Stimulated activated CD4-positive, alpha-beta T cell treated with anti-CD3 and anti-CD28 coated beads, Interleukin-4, amount 100 ng/mL, for 1 hour (primary cell): ENCODE measurements around the gene CDH22.

Experiments used
- DNase-seq: peaks from one replicate; pipeline ENCODE4 v3.0.0-alpha.2; 2020

Gene CDH22

DNA sequence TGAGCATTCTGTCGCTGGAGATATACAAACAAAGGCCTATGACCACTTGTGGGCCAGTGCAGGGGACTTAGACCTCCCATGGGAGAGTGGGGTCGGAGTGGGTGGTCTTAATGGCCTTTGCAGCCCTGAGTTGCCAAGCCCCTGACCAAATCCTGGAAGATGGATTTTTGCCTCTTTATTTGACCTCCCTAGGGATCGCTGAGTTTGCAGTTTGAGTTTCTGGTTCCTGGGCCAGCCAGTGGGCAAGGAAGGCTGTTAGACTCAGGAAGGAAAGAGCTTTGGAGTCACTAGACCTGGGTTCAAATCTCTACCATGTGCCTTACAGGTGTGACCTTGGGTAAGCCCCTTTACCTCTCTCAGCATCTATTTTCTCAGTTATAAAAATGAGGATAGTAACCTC lies 96.0 kb downstream of the CDH22 start:
- no peak for DNase-seq

- DNase-seq: no peak
Observed at GRCh38 chr20:46211331-46211722, 97.0 kb downstream of the CDH22 start.

DNA sequence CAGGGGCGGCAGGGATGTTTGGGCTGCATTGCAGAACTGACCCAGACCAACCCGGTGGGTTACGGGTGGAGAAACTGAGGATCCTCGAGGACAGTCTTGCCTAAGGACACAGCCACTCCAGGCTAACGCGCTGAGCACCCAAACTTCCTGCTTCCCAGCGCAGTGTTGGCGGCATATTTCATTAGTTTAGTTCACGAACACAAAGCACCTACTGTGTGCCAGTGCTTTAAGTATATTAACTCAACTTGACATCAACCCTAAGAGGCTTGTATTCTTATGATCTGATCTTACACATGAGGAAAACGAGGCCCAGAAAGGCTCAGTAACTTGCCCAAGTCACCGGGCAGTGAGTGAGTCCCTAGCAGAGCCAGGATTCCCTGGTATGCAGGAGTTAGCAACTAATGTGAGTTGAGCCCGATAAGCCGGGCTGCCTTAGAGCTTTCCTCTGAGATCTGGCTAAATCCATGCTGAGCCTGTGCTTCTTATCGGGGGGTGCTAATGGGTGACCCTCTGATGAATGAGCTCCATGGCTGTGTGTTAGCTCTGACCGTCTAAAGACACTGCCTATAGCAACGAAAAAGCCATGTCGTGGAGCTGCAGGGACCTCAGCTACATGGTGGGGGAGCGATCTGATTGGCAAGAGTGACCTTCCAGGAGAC lies 97.5 kb downstream of the CDH22 start:
- DNase-seq: no peak

- DNase-seq: no peak
Observed at GRCh38 chr20:46209930-46210671, 98.2 kb downstream of the CDH22 start.

- DNase-seq: no peak
Observed at GRCh38 chr20:46207793-46208192, 100.5 kb downstream of the CDH22 start.

GRCh38 chr20:46206992-46207549 lies 101.2 kb downstream of the CDH22 start:
- DNase-seq: no peak

- no peak for DNase-seq
Observed at GRCh38 chr20:46206025-46206424, 102.3 kb downstream of the CDH22 start.

DNA sequence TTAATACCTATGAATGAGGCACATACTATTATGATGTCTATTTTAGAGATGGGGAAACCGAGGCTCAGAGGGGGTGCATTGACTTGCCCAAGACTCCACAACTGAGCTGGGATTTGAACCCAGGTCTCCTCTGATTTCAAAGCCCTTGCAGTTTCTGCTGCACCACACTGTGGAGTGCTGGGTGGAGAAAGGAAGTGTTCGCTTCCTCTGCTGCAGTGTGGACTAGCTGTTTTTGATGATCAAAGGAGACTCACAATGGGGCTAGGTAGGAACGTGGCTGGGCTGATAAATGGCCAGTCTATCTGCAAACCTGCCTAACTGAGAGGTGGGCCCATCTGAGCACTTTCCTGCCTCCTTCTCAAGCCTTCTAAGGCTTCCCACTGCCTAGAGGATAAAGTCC lies 102.9 kb downstream of the CDH22 start:
- no peak for DNase-seq

DNA sequence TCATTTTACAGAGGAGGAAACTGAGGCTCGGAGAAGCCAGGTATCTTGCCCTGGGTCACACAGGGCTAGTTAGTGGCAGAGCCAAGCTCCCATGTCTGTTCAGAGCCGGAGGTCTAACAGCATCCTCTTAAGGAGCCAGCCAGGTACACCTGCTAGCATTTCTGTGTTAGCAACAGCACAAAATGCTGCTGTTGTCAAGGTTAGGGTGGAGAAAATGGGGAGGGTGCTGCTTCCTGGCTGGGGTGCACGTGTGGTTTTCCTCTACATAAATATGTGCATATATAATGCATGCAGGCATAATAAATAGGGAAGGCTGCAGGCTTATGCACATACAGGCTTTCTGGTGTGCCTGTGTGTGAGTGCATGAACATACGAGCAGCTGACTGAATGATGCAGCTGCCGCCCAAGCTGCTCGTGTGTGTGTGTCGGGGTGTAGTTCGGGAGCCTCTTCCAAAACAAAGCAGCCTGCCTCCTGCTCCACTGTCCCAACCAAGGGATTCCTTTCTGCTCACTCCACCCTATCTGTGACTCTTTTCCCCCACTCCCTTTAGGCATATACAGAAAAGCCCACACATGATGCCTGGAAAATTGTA lies 103.6 kb downstream of the CDH22 start:
- DNase-seq: no peak

GRCh38 chr20:46203510-46203837 lies 104.8 kb downstream of the CDH22 start:
- no peak for DNase-seq

DNA sequence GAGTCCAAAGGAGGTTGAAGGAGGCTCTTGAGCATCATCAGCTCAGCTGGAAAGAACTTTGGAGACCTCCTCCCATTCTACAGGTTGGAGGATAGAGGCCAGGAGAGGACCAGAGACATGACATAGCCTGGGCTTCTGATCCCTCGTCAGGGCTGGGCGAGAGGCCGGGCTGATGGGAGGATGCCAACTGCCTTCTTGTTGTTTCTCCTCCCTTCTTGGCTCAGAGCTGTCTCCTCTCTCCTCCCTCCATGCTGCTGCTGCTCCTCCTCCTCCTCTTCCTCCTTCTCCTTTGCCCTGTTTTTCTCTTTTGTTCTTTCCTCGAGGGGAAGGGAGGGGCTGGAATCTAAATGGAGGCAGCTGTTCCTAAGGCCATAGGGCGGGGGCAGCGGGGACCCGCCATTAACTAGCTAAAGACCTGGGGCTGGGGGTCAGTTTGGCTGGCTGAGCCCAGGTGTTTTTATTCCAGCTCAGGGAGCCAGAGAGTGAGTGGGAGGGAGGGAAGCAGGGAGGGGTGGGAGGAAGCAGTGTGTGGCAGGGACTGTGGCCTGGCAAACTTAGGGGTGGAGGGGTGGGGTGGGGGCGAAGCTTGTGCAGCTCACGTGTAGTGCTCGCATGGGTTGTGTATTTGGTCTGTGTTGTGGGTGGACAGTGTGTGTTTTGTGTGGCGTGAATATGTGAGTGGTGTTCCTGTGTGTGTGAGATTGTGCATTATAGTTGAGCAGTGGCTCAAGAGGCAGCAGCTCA lies 105.4 kb downstream of the CDH22 start:
- DNase-seq: no peak

- DNase-seq: no peak
Observed at GRCh38 chr20:46200582-46201570, 107.4 kb downstream of the CDH22 start.

DNA sequence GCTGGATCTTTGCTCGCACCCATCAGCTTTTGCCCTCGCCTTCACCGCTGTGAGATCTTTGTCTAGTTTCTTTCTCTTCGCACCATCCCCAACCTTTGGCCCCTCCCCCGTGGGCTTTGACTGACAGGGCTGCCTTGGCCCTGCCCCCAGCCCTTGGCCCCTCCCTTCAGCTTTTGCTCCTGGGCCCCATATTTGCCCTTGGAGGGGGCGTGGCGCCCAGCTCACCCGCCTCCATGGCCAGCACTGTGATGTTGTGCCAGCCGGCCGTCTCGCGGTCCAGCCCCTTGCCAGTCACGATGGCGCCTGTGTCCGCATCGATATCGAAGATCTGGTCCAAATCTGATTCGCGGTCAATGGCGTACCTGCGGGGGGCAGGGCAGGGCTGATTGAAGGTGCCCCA lies 109.1 kb downstream of the CDH22 start:
- peak; percentile 18 for DNase-seq

- no peak for DNase-seq
Observed at GRCh38 chr20:46196990-46197389, 111.3 kb downstream of the CDH22 start.

GRCh38 chr20:46195264-46196036 lies 112.8 kb downstream of the CDH22 start:
- no peak for DNase-seq

GRCh38 chr20:46194409-46194808 lies 113.9 kb downstream of the CDH22 start:
- DNase-seq: no peak

GRCh38 chr20:46192376-46192944 lies 115.8 kb downstream of the CDH22 start:
- no peak for DNase-seq

- no peak for DNase-seq
Observed at GRCh38 chr20:46191611-46192010, 116.7 kb downstream of the CDH22 start.

DNA sequence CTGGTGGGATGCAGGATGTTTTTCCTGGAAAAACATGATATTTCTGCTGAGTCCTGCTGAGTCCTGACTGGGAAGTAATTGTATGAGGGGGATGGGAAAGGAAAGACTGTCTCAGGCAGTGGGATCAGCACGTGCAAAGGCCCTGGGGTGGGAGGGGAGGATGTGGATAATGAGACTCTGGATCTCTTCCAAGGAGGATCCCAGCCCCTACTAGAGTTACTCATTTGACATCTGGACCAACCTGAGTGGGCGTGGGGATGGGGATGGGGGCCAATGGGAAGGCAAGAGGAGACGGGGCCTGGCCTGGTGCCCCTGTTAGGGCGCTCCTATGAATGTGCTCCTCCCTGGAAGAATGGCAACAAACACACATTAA lies 117.1 kb downstream of the CDH22 start:
- no peak for DNase-seq

DNA sequence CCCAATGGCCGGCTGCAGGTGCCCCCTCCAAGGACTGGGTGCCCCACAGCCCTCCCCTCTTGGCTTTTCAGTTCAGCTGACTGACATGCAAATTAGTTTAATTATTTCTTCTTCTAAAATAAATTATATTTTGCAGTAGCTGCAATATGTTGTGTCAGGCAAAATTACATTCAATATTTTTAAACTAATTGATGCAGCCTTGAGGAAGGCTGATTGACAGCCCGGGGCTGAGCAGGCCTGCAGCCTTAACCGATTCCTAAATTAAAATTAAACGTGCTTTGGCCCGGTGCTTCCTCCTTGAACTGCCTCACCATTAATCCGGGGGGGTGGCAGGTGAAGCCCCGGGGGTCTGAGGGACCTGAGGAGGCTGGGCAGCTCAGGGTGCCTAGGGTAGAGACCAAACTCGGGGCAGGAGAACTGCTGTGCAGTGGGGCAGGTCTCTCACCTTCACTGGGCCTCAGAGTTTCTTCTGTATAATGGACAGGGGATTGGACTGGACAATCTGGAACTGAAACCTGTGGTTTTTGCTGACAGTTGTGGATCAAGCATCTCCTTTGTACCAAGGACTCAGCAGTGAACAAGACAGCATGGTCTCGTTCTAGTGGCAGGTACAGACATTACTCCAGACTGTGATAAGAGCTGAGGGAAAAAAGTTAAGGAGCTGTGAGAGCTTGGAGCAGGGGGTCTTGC lies 117.7 kb downstream of the CDH22 start:
- DNase-seq: no peak
